Bronchial epithelial cell (primary cell): ENCODE data around the gene PHF21B. TPM values are rescaled to one million over a fixed set of nuclear protein-coding genes. Genes with fewer than 3 reads are reported as not detected.
A peak's percentile ranks its signal among the peaks of the same experiment; 100 is the strongest.

Experiments used
- DNase-seq: peaks from one replicate; pipeline ENCODE4 v3.0.0-alpha.2; 2010; ENCODE audit warnings: low read depth
- FAIRE-seq: peaks from 2 replicates; lab custom pipeline; 2011; peaks lifted over from hg19 to GRCh38; lab: Jason Lieb, UNC
- H3K27me3 ChIP-seq: 2 replicates; pipeline ENCODE4 v1.5.1; 2011; ENCODE audit warnings: low read length; ENCODE audit not compliant: control insufficient read depth, insufficient read depth
- H3K36me3 ChIP-seq: 2 replicates; pipeline ENCODE4 v1.5.1; 2011; ENCODE audit warnings: low read length; ENCODE audit not compliant: control insufficient read depth, insufficient read depth
- H3K4me3 ChIP-seq: 2 replicates; pipeline ENCODE4 v1.5.1; 2011; ENCODE audit warnings: mild to moderate bottlenecking, low read depth, low read length, control low read depth
- CTCF ChIP-seq: IDR thresholded peaks from 2 replicates; pipeline ENCODE4 v1.5.1; 2011; ENCODE audit warnings: mild to moderate bottlenecking, moderate library complexity, low read length, control low read depth, inconsistent platforms; ENCODE audit not compliant: insufficient read depth, severe bottlenecking
- total RNA-seq: library from RNA; depleted of rRNA; stranded (reverse); fragments of >200 nt; gene quantifications from 2 replicates; pipeline ENCODE4 v1.2.1, GENCODE V29; 2014

PHF21B gene
- total RNA-seq, 1 donor from 2014 or later, result not detected

GRCh38 chr22:45014654-45015053 lies 4.8 kb upstream of the PHF21B start:
- Histone ChIP-seq H3K36me3 (no peaks in the 10 kb centered on the region), H3K27me3 (peaks cover 9% of the 10 kb centered on the region), H3K4me3 (no peak overlapping the region)
- FAIRE-seq, result no peak
- no peak for DNase-seq
- no peak for TF ChIP-seq CTCF

- FAIRE-seq (no peak), DNase-seq (no peak)
- no peak for TF ChIP-seq CTCF
- Histone ChIP-seq H3K27me3 (peaks cover 11% of the 10 kb centered on the region), H3K4me3 (no peak overlapping the region), H3K36me3 (no peaks in the 10 kb centered on the region)
These were observed 3.3 kb upstream of the PHF21B start for GRCh38 chr22:45013138-45013537.

GRCh38 chr22:45010532-45010900 lies 711 bp upstream of the PHF21B start:
- TF ChIP-seq CTCF, result no peak
- peaks cover 17% of the 10 kb centered on the region for H3K27me3 ChIP-seq
- peak overlapping the region; percentile 41 for H3K4me3 ChIP-seq
- FAIRE-seq, result no peak
- no peak for DNase-seq
- no peaks in the 10 kb centered on the region for H3K36me3 ChIP-seq

GRCh38 chr22:45008751-45009605 lies 827 bp downstream of the PHF21B start:
- TF ChIP-seq CTCF, result no peak
- Histone ChIP-seq H3K4me3 (peak overlapping the region; percentile 18), H3K27me3 (peaks cover 17% of the 10 kb centered on the region), H3K36me3 (no peaks in the 10 kb centered on the region)
- FAIRE-seq (no peak), DNase-seq (no peak)

- no peak for FAIRE-seq
- Histone ChIP-seq H3K27me3 (peaks cover 17% of the 10 kb centered on the region), H3K36me3 (no peaks in the 10 kb centered on the region), H3K4me3 (peak overlapping the region; percentile 21)
- TF ChIP-seq CTCF, result no peak
- DNase-seq, result no peak
These were observed 1.6 kb downstream of the PHF21B start for GRCh38 chr22:45008186-45008681.
